ENCODE data around the gene TEAD1.

Gene TEAD1

DNA sequence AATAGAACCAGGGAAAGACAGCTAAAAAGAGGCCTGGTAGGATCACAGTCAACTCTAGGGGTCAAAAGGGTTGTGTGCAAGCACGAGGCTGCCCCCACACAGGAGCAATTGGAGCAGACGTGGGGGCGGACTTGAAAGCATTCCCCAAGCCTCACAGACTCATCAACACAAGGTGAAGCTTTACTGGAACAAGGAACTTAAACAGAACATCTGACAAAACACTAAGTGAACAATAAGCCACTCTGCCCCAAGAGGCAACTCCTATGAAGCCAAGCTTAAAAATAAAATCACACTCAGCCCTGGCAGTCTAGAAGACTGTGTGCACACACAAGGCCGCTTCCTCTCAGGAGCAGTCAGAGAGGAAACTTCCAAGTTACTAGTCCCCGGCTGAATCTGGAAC is 32.2 kb upstream of the TEAD1 start:
- in situ Hi-C loops (cut with MboI; ENCODE audit: low sequenced_read_pairs, unreplicated experiment): no loop called here
- DNase-seq (ENCODE audit: low spot score): no peak
- TF ChIP-seq, protein P1, sequence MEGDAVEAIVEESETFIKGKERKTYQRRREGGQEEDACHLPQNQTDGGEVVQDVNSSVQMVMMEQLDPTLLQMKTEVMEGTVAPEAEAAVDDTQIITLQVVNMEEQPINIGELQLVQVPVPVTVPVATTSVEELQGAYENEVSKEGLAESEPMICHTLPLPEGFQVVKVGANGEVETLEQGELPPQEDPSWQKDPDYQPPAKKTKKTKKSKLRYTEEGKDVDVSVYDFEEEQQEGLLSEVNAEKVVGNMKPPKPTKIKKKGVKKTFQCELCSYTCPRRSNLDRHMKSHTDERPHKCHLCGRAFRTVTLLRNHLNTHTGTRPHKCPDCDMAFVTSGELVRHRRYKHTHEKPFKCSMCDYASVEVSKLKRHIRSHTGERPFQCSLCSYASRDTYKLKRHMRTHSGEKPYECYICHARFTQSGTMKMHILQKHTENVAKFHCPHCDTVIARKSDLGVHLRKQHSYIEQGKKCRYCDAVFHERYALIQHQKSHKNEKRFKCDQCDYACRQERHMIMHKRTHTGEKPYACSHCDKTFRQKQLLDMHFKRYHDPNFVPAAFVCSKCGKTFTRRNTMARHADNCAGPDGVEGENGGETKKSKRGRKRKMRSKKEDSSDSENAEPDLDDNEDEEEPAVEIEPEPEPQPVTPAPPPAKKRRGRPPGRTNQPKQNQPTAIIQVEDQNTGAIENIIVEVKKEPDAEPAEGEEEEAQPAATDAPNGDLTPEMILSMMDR (IDR thresholded peaks at IDR 0.05; ENCODE audit: borderline replicate concordance, control extremely low read depth, extremely low read depth, insufficient read depth, missing control alignments): no peak

- TF ChIP-seq, protein P1 (IDR thresholded peaks at IDR 0.05; ENCODE audit: borderline replicate concordance, control extremely low read depth, extremely low read depth, insufficient read depth, missing control alignments): no peak
- no peak for DNase-seq (ENCODE audit: low spot score)
- in situ Hi-C loops (cut with MboI; ENCODE audit: low sequenced_read_pairs, unreplicated experiment): no loop called here
Measured at GRCh38 chr11:12642806-12643428, 31.3 kb upstream of the TEAD1 start.

DNA sequence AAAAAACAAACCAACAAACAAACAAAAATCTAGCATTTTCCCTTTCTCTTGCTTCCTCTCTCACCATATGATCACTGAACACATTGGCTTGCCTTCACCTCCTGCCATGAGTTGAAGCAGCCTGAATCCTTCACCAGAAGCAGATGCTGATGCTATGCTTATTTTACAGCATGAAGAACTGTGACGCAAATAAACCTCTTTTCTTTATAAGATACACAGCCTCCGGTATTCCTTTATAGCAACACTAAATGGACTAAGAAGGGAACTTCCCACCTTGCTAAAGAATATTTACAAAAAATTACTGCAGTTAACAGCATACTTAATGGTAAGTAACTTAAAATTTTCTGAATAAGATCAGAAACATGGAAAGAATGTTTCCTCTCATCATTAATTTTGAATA is 27.7 kb upstream of the TEAD1 start:
- TF ChIP-seq, protein P1 (IDR thresholded peaks at IDR 0.05; ENCODE audit: borderline replicate concordance, control extremely low read depth, extremely low read depth, insufficient read depth, missing control alignments): no peak
- in situ Hi-C loops (cut with MboI; ENCODE audit: low sequenced_read_pairs, unreplicated experiment): no loop called here

DNA sequence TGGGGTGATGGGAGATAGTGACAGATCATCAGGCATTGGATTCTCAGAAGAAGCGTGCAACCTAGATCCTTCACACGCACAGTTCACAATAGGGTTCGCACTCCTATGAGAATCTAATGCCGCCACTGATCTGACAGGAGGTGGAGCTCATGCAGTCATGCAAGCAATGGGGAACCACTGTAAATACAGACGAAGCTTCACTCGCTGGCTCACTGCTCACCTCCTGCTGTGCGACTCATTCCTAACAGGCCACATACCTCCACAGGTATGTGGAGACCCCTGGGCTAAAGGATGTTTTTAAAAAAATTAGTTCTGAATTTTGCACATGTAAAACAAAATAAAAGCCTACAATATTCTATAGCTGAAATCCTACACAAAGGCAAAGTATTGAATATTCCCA is 20.5 kb upstream of the TEAD1 start:
- TF ChIP-seq, protein P1 (IDR thresholded peaks at IDR 0.05; ENCODE audit: borderline replicate concordance, control extremely low read depth, extremely low read depth, insufficient read depth, missing control alignments): no peak
- DNase-seq (ENCODE audit: low spot score): no peak
- in situ Hi-C loops (cut with MboI; ENCODE audit: low sequenced_read_pairs, unreplicated experiment): no loop called here

More for the DNA sequence above, 27.7 kb upstream of the TEAD1 start:
- DNase-seq (ENCODE audit: low spot score): no peak

GRCh38 chr11:12655842-12656241 is 18.4 kb upstream of the TEAD1 start:
- TF ChIP-seq, protein P1 (IDR thresholded peaks at IDR 0.05; ENCODE audit: borderline replicate concordance, control extremely low read depth, extremely low read depth, insufficient read depth, missing control alignments): no peak
- in situ Hi-C loops (cut with MboI; ENCODE audit: low sequenced_read_pairs, unreplicated experiment): no loop called here
- no peak for DNase-seq (ENCODE audit: low spot score)

GRCh38 chr11:12657336-12657735 is 16.9 kb upstream of the TEAD1 start:
- in situ Hi-C loops (cut with MboI; ENCODE audit: low sequenced_read_pairs, unreplicated experiment): no loop called here

More at GRCh38 chr11:12657336-12657735, 16.9 kb upstream of the TEAD1 start:
- TF ChIP-seq, protein P1 (IDR thresholded peaks at IDR 0.05; ENCODE audit: borderline replicate concordance, control extremely low read depth, extremely low read depth, insufficient read depth, missing control alignments): no peak
- no peak for DNase-seq (ENCODE audit: low spot score)
